Measurements from ENCODE around the gene NPR2. TPM values are rescaled to one million over a fixed set of nuclear protein-coding genes. Genes with fewer than 3 reads are reported as not detected.

NPR2 gene
- total and polyA plus RNA-seq, 5 donors from 2014 or later: 0.46 to 7.7 (median 1.7) TPM; not detected in 1

DNA sequence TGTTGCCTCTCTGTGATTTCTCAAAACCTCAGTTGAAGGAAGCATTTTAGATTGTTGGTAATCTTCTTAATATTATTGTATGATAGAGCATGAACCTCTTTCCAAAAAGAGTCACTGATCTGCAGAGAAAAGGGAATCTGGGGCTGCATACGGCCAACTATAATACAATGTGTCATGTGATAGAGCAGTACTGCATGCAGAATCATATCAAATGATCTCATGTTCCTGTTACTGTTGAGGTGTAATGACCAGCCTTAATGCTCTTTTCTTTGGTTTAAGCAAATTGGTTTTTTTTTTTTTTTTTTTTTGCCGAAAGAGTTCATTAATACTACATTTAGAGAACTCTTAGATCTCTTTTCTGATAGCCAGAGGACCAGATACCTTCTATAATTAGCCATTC, 24.4 kb upstream of the NPR2 start:
- DNase-seq: no peak
- Mint-ChIP-seq H3K27me3 (no peaks in the 10 kb centered on the region), H3K4me3 (no peak overlapping the region)

DNA sequence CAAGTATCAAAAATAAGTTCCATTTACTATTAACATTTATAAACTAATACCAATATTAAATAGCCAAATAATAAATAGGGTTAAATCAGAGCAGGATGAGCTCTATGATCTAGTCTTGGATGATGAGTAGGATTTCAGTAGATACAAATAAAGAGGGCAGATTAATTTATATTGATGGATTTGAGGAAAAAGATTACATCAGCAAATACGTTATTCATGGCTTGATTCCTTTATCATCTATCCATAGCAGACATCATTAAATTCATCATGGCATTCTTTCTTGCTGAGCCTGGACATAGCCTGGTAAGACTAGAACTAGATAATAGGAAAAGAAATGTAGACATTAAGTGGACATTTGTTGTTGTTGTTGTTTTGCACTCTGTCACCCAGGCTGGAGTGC, 23.9 kb upstream of the NPR2 start:
- Histone ChIP-seq H3K4me1 (ENCODE audit: control insufficient read depth, insufficient read depth, low read length, poor library complexity, severe bottlenecking) (no peaks in the 10 kb centered on the region), H3K4me3 (ENCODE audit: low read depth, low read length) (no peak overlapping the region), H3K27ac (ENCODE audit: insufficient read depth, low read length, poor library complexity, severe bottlenecking) (no peak overlapping the region), H3K27me3 (ENCODE audit: control insufficient read depth, insufficient read depth, low read length) (no peaks in the 10 kb centered on the region), H3K36me3 (ENCODE audit: control insufficient read depth, insufficient read depth, low read length) (peaks cover 4% of the 10 kb centered on the region), H3K9me3 (ENCODE audit: control insufficient read depth in 2 of 2, low read length in 2 of 2) (no peaks in the 10 kb centered on the region)
- DNase-seq: no peak
- Mint-ChIP-seq H3K9me3 (no peaks in the 10 kb centered on the region), H3K27me3 (no peaks in the 10 kb centered on the region), H3K4me3 (no peak overlapping the region), H3K4me1 (peaks cover 12 to 25% (median 18%) of the 10 kb centered on the region in 4 donors), H3K27ac (no peak overlapping the region), H3K36me3 (no peaks in the 10 kb centered on the region)
- ATAC-seq (ENCODE audit: low read depth in 2 of 2): no peak

More for the DNA sequence above, 24.4 kb upstream of the NPR2 start:
- peaks cover under 1% of the 10 kb centered on the region for H3K36me3 ChIP-seq (ENCODE audit: control insufficient read depth, insufficient read depth, low read length)
- H3K4me3 ChIP-seq (ENCODE audit: low read depth, low read length): no peak overlapping the region
- ATAC-seq (ENCODE audit: low read depth in 2 of 2): no peak
- no peaks in the 10 kb centered on the region for H3K27me3 ChIP-seq (ENCODE audit: control insufficient read depth, insufficient read depth, low read length)
- H3K4me1 ChIP-seq (ENCODE audit: control insufficient read depth, insufficient read depth, low read length, poor library complexity, severe bottlenecking): no peaks in the 10 kb centered on the region
- no peak overlapping the region for H3K27ac Mint-ChIP-seq
- H3K9me3 ChIP-seq (ENCODE audit: control insufficient read depth in 2 of 2, low read length in 2 of 2): no peaks in the 10 kb centered on the region
- peaks cover 14 to 28% (median 22%) of the 10 kb centered on the region in 4 donors for H3K4me1 Mint-ChIP-seq
- no peak overlapping the region for H3K27ac ChIP-seq (ENCODE audit: insufficient read depth, low read length, poor library complexity, severe bottlenecking)
- no peaks in the 10 kb centered on the region for H3K36me3 Mint-ChIP-seq
- no peaks in the 10 kb centered on the region for H3K9me3 Mint-ChIP-seq

DNA sequence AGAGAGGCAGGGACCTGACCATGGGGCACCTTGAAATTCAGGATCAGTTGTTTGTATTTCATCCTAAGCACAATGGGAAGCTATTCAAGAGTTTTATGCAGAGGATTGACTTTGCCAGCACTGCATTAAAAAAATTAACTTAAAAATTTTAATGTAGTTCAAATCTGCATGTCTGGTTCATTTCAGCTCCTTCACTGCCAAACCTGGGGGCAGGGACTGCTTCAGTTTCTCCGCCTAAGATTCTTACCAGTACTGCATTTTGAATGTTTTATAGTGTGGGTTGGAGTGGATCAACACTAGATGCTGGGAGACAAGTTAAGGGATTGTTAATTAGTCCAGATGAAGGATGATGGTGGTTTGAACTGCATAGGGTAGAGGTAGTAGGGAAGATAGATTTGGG, 21.6 kb upstream of the NPR2 start:
- ATAC-seq (ENCODE audit: low read depth in 2 of 2): no peak
- Mint-ChIP-seq H3K4me1 (peaks cover 4 to 22% (median 15%) of the 10 kb centered on the region in 4 donors), H3K36me3 (no peaks in the 10 kb centered on the region), H3K27me3 (no peaks in the 10 kb centered on the region), H3K9me3 (no peaks in the 10 kb centered on the region), H3K4me3 (no peak overlapping the region), H3K27ac (no peak overlapping the region)
- no peaks in the 10 kb centered on the region for H3K4me1 ChIP-seq (ENCODE audit: control insufficient read depth, insufficient read depth, low read length, poor library complexity, severe bottlenecking)
- H3K27me3 ChIP-seq (ENCODE audit: control insufficient read depth, insufficient read depth, low read length): no peaks in the 10 kb centered on the region
- H3K4me3 ChIP-seq (ENCODE audit: low read depth, low read length): no peak overlapping the region
- no peak overlapping the region for H3K27ac ChIP-seq (ENCODE audit: insufficient read depth, low read length, poor library complexity, severe bottlenecking)
- no peak for DNase-seq
- no peaks in the 10 kb centered on the region for H3K9me3 ChIP-seq (ENCODE audit: control insufficient read depth in 2 of 2, low read length in 2 of 2)
- peaks cover 4% of the 10 kb centered on the region for H3K36me3 ChIP-seq (ENCODE audit: control insufficient read depth, insufficient read depth, low read length)

DNA sequence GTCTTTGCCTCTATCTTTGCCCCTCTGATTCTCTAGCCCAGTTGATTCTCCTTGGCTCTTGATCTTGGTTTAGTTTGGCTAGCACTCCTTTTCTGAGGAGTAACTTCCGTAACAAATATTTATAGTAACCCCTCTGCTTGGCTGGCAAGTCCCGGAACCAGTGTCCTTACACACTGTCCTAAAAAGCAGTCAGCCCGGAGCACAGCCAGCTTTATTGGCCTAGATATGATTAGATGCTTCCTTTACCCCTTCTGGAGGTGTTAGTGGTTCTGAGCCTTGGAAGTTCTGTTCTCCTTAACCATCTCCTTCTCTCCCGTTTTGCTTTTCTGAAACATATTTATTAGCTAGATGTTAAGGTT, 20.3 kb upstream of the NPR2 start:
- DNase-seq: no peak
- H3K27me3 ChIP-seq (ENCODE audit: control insufficient read depth, insufficient read depth, low read length): no peaks in the 10 kb centered on the region
- no peak overlapping the region for H3K27ac Mint-ChIP-seq
- no peak overlapping the region for H3K4me3 ChIP-seq (ENCODE audit: low read depth, low read length)
- peaks cover 3% of the 10 kb centered on the region for H3K36me3 Mint-ChIP-seq
- H3K9me3 Mint-ChIP-seq: no peaks in the 10 kb centered on the region
- H3K36me3 ChIP-seq (ENCODE audit: control insufficient read depth, insufficient read depth, low read length): peaks cover 4% of the 10 kb centered on the region
- no peaks in the 10 kb centered on the region for H3K4me1 ChIP-seq (ENCODE audit: control insufficient read depth, insufficient read depth, low read length, poor library complexity, severe bottlenecking)
- H3K4me1 Mint-ChIP-seq: peaks cover 0 to 21% (median 18%) of the 10 kb centered on the region in 4 donors
- no peaks in the 10 kb centered on the region for H3K9me3 ChIP-seq (ENCODE audit: control insufficient read depth in 2 of 2, low read length in 2 of 2)
- no peak for ATAC-seq (ENCODE audit: low read depth in 2 of 2)
- no peak overlapping the region for H3K4me3 Mint-ChIP-seq
- no peak overlapping the region for H3K27ac ChIP-seq (ENCODE audit: insufficient read depth, low read length, poor library complexity, severe bottlenecking)
- no peaks in the 10 kb centered on the region for H3K27me3 Mint-ChIP-seq

DNA sequence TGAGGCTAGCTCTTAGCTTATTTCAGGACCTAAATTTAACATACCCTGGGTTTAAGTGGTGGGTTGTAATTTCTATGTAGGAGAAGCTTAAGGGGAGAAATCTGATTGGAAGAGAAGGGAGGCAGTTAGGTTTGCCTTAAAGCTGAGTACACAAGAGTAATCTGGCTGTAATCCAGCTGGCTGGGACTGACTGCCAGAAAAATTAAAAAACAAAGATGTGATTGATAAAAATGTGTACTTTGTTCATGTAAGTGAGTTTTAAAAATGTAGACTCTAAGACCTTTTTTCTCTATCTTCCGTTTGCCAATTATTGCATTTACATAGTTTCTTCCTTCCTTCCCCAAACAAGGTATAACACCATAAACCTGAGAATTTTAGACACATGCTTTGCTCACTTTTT, 19.9 kb upstream of the NPR2 start:
- no peaks in the 10 kb centered on the region for H3K27me3 Mint-ChIP-seq
- H3K4me3 Mint-ChIP-seq: no peak overlapping the region
- peaks cover 3% of the 10 kb centered on the region for H3K36me3 Mint-ChIP-seq
- peaks cover 0 to 2% (median 0%) of the 10 kb centered on the region in 7 donors for H3K9me3 Mint-ChIP-seq
- no peaks in the 10 kb centered on the region for H3K27me3 ChIP-seq (ENCODE audit: control insufficient read depth, insufficient read depth, low read length)
- H3K27ac ChIP-seq (ENCODE audit: insufficient read depth, low read length, poor library complexity, severe bottlenecking): no peak overlapping the region
- peaks cover 4% of the 10 kb centered on the region for H3K36me3 ChIP-seq (ENCODE audit: control insufficient read depth, insufficient read depth, low read length)
- ATAC-seq (ENCODE audit: low read depth in 2 of 2) (no peak), DNase-seq (no peak)
- no peak overlapping the region for H3K4me3 ChIP-seq (ENCODE audit: low read depth, low read length)
- H3K9me3 ChIP-seq (ENCODE audit: control insufficient read depth in 2 of 2, low read length in 2 of 2): no peaks in the 10 kb centered on the region
- H3K4me1 Mint-ChIP-seq: peaks cover 0 to 16% (median 13%) of the 10 kb centered on the region in 4 donors
- H3K4me1 ChIP-seq (ENCODE audit: control insufficient read depth, insufficient read depth, low read length, poor library complexity, severe bottlenecking): no peaks in the 10 kb centered on the region
- no peak overlapping the region for H3K27ac Mint-ChIP-seq

DNA sequence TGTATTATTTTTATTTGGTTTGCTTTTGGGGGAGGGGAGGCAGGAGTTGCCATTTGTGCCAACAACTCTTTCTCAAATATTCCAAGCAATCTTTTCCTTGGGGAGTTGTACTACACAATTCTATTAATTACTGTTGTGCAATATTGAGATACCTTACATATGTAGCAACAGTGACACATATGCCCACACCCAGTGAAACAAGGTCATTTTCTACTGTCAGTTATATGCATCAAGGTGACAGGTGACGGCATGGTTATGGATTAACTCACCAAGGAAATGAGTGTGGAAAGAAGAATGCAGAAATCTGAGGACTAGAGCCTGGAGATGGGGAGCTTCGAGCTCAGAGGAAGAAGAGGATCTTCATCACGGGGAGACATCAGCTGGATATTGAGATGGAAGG, 19.4 kb upstream of the NPR2 start:
- Histone ChIP-seq H3K9me3 (ENCODE audit: control insufficient read depth in 2 of 2, low read length in 2 of 2) (no peaks in the 10 kb centered on the region), H3K27ac (ENCODE audit: insufficient read depth, low read length, poor library complexity, severe bottlenecking) (no peak overlapping the region), H3K36me3 (ENCODE audit: control insufficient read depth, insufficient read depth, low read length) (peaks cover 4% of the 10 kb centered on the region), H3K4me1 (ENCODE audit: control insufficient read depth, insufficient read depth, low read length, poor library complexity, severe bottlenecking) (no peaks in the 10 kb centered on the region), H3K4me3 (ENCODE audit: low read depth, low read length) (no peak overlapping the region), H3K27me3 (ENCODE audit: control insufficient read depth, insufficient read depth, low read length) (no peaks in the 10 kb centered on the region)
- H3K4me3 Mint-ChIP-seq: no peak overlapping the region
- H3K27me3 Mint-ChIP-seq: no peaks in the 10 kb centered on the region
- H3K27ac Mint-ChIP-seq: no peak overlapping the region
- peaks cover 3% of the 10 kb centered on the region for H3K36me3 Mint-ChIP-seq
- no peak for ATAC-seq (ENCODE audit: low read depth in 2 of 2)
- H3K9me3 Mint-ChIP-seq: peaks cover 0 to 2% (median 0%) of the 10 kb centered on the region in 7 donors
- H3K4me1 Mint-ChIP-seq: peaks cover 0 to 12% (median 11%) of the 10 kb centered on the region in 4 donors
- DNase-seq: no peak

DNA sequence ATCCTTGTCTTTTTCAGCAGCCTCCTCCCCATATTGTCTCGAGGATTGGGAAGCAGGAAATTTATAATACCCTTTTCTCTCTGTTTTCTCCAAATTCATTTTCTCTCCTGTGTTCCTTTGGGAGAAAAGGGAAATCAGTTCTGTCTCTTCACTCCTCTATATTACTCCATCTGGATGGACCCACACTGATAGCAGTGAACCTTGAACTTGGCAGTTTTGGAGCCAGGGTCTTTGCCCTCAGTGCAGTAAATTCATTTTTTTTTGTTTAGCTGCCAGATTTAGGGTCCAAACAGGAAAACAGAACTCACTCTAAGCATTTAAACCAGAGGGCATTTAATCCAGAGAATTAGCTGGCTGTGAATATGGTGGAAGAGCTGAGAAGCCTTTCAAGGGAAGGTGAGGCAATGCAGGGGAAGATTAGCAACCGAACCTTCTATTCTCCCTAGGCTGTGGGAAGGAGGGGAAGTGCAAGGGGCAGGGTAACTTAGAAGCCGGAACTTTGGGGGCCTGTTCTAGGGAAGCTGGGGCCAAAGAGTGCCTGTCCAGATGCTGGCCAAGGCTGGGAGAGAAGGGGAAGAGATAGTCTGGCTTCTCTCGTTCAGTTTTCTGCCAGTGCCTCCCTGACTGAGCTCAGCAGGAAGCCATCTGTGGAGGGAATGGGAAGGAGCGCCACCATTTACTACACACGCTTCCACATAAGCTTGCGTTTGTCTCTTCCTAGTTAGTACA, 16.3 kb upstream of the NPR2 start:
- no peak overlapping the region for H3K27ac ChIP-seq (ENCODE audit: insufficient read depth, low read length, poor library complexity, severe bottlenecking)
- peak overlapping the region in 1 of 3 donors; percentile 55 for H3K27ac Mint-ChIP-seq

DNA sequence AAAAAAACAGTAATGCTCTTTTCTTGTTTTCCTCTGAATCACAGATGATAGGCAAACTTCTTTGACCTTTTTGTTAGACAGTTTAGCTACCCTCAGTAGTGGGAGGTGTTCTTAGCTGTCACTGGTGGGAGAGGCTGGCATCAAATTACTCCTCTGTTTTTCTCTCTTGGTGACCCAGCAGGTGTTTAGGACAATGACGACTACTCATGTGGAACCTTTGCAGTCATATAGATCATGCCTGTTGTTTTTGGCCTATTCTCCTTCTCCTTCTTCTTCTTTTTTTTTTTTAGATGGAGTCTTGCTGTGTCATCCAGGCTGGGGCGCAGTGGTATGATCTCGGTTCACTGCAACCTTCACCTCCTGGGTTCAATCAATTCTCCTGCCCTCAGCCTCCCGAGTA, 15.4 kb upstream of the NPR2 start:
- Mint-ChIP-seq H3K27me3 (no peaks in the 10 kb centered on the region), H3K36me3 (peaks cover 13% of the 10 kb centered on the region), H3K9me3 (peaks cover 0 to 2% (median 0%) of the 10 kb centered on the region in 7 donors), H3K27ac (peak overlapping the region in 1 of 3 donors; percentile 56), H3K4me1 (peaks cover 0 to 13% (median 9%) of the 10 kb centered on the region in 4 donors), H3K4me3 (no peak overlapping the region)
- ATAC-seq (ENCODE audit: low read depth in 2 of 2) (no peak), DNase-seq (no peak)
- no peak overlapping the region for H3K27ac ChIP-seq (ENCODE audit: insufficient read depth, low read length, poor library complexity, severe bottlenecking)
- peaks cover 4% of the 10 kb centered on the region for H3K36me3 ChIP-seq (ENCODE audit: control insufficient read depth, insufficient read depth, low read length)
- no peak overlapping the region for H3K4me3 ChIP-seq (ENCODE audit: low read depth, low read length)
- no peaks in the 10 kb centered on the region for H3K9me3 ChIP-seq (ENCODE audit: control insufficient read depth in 2 of 2, low read length in 2 of 2)
- no peaks in the 10 kb centered on the region for H3K27me3 ChIP-seq (ENCODE audit: control insufficient read depth, insufficient read depth, low read length)
- H3K4me1 ChIP-seq (ENCODE audit: control insufficient read depth, insufficient read depth, low read length, poor library complexity, severe bottlenecking): no peaks in the 10 kb centered on the region

More for the DNA sequence above, 16.3 kb upstream of the NPR2 start:
- Mint-ChIP-seq H3K36me3 (peaks cover 12% of the 10 kb centered on the region), H3K4me1 (peaks cover 0 to 13% (median 6%) of the 10 kb centered on the region in 4 donors), H3K27me3 (no peaks in the 10 kb centered on the region), H3K4me3 (no peak overlapping the region), H3K9me3 (peaks cover 0 to 2% (median 0%) of the 10 kb centered on the region in 7 donors)
- H3K27me3 ChIP-seq (ENCODE audit: control insufficient read depth, insufficient read depth, low read length): no peaks in the 10 kb centered on the region
- ATAC-seq (ENCODE audit: low read depth in 2 of 2) (no peak), DNase-seq (no peak)
- no peak overlapping the region for H3K4me3 ChIP-seq (ENCODE audit: low read depth, low read length)
- H3K36me3 ChIP-seq (ENCODE audit: control insufficient read depth, insufficient read depth, low read length): peaks cover 4% of the 10 kb centered on the region
- no peaks in the 10 kb centered on the region for H3K9me3 ChIP-seq (ENCODE audit: control insufficient read depth in 2 of 2, low read length in 2 of 2)
- no peaks in the 10 kb centered on the region for H3K4me1 ChIP-seq (ENCODE audit: control insufficient read depth, insufficient read depth, low read length, poor library complexity, severe bottlenecking)

All from CD4-positive, CD25-positive, alpha-beta regulatory T cell (primary cell).